PC-9 (cell line): ENCODE results near the gene MRPL19.

ENCODE experiments used
- EZH2 ChIP-seq: fragments of 200-600 bp; sonication (generic); IDR thresholded peaks from 2 replicates; pipeline ENCODE4 v1.8.0; 2017; ENCODE audit warnings: antibody characterized with exemption, low read depth
- TF ChIP-seq, protein P1 (sequence below): fragments of 200-600 bp; sonication (generic); conservative IDR thresholded peaks from 2 replicates; pipeline ENCODE4 v1.6.1; 2017; ENCODE audit warnings: mixed run types, antibody characterized with exemption, mild to moderate bottlenecking, moderate library complexity

DNA sequence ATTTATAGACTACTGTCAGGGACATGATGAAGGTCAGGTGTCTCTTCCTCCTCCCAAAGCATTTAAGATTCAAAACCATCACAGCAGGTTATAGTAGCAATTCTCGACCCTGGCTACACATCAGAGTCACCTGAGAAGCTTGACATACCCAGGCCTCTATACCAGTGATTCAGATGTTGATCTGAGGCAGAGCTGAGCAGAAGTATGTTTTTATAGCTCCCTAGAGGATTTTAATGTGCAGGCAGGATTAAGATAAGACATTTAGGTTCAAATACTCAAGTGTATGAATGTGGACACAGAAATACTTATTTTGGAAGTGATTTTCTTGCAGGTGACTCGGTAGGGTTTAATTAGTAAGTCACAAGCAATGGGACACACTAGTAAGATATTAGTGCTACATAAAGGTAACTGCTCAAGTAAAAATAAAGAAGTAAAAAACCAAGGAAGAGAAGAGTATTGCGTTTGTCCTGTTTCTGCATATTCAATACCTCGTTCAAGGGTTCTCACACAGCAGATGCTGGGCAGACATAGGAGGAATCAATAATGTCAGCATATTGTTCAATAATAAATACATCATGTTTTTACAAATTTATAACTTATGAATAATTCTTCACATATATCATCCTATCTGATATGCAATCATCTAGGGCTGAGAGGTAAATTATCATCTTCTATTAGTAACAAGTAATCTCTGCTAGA is 57.2 kb downstream of the MRPL19 start:
- no peak for TF ChIP-seq EZH2
- TF ChIP-seq, protein P1, sequence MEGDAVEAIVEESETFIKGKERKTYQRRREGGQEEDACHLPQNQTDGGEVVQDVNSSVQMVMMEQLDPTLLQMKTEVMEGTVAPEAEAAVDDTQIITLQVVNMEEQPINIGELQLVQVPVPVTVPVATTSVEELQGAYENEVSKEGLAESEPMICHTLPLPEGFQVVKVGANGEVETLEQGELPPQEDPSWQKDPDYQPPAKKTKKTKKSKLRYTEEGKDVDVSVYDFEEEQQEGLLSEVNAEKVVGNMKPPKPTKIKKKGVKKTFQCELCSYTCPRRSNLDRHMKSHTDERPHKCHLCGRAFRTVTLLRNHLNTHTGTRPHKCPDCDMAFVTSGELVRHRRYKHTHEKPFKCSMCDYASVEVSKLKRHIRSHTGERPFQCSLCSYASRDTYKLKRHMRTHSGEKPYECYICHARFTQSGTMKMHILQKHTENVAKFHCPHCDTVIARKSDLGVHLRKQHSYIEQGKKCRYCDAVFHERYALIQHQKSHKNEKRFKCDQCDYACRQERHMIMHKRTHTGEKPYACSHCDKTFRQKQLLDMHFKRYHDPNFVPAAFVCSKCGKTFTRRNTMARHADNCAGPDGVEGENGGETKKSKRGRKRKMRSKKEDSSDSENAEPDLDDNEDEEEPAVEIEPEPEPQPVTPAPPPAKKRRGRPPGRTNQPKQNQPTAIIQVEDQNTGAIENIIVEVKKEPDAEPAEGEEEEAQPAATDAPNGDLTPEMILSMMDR, result no peak
